GM18870 (cell line): ENCODE measurements around the gene CLEC11A.
"Not testable (repeated sequence)": the region's sequence is repeated elsewhere in the genome, so short reads cannot be mapped to it uniquely, and the experiment has no call there.

Source experiments
- ATAC-seq: cut with Tn5 transposase; IDR thresholded peaks from one replicate; pipeline ENCODE4 v1.9.1; 2021; ENCODE audit warnings: moderate library complexity; ENCODE audit not compliant: unreplicated experiment

The CLEC11A gene

GRCh38 chr19:50721441-50722137 lies 1.6 kb upstream of the CLEC11A start:
- no peak for ATAC-seq

- no peak for ATAC-seq
Measured at GRCh38 chr19:50722201-50723013, 757 bp upstream of the CLEC11A start.

- no peak for ATAC-seq
Measured at GRCh38 chr19:50723735-50724521, 764 bp downstream of the CLEC11A start.

GRCh38 chr19:50724522-50725217 lies 1.5 kb downstream of the CLEC11A start:
- no peak for ATAC-seq

- no peak for ATAC-seq
Measured at GRCh38 chr19:50725218-50725910, 2.2 kb downstream of the CLEC11A start.

GRCh38 chr19:50725911-50726230 lies 2.7 kb downstream of the CLEC11A start:
- no peak for ATAC-seq

GRCh38 chr19:50728084-50728737 lies 5.0 kb downstream of the CLEC11A start:
- ATAC-seq = no peak

- ATAC-seq = no peak
Measured at GRCh38 chr19:50729894-50730293, 6.7 kb downstream of the CLEC11A start.

- no peak for ATAC-seq
Measured at GRCh38 chr19:50735869-50736268, 12.7 kb downstream of the CLEC11A start.

- ATAC-seq = no peak
Measured at GRCh38 chr19:50736338-50736737, 13.2 kb downstream of the CLEC11A start.

GRCh38 chr19:50739132-50739913 lies 16.2 kb downstream of the CLEC11A start:
- no peak for ATAC-seq

- no peak for ATAC-seq
Measured at GRCh38 chr19:50739914-50740426, 16.8 kb downstream of the CLEC11A start.

- ATAC-seq = no peak
Measured at GRCh38 chr19:50741179-50741933, 18.2 kb downstream of the CLEC11A start.

GRCh38 chr19:50743537-50743936 lies 20.4 kb downstream of the CLEC11A start:
- no peak for ATAC-seq

GRCh38 chr19:50745221-50745620 lies 22.1 kb downstream of the CLEC11A start:
- ATAC-seq = no peak

GRCh38 chr19:50747141-50747540 lies 24.0 kb downstream of the CLEC11A start:
- not testable (repeated sequence) for ATAC-seq

- ATAC-seq = no peak
Measured at GRCh38 chr19:50749490-50749889, 26.3 kb downstream of the CLEC11A start.

- ATAC-seq = no peak
Measured at GRCh38 chr19:50750010-50750409, 26.8 kb downstream of the CLEC11A start.
